Occipital lobe (tissue), 2 donors: ENCODE results near the gene OR2A12. TPM values are rescaled to one million over a fixed set of nuclear protein-coding genes. Genes with fewer than 3 reads are reported as not detected.
"Not testable (repeated sequence)": the region's sequence is repeated elsewhere in the genome, so short reads cannot be mapped to it uniquely, and the experiment has no call there.

Experiments
- DNase-seq: peaks from one replicate; lab custom pipeline; 2025; lab: John Stamatoyannopoulos, UW
- total RNA-seq: library from RNA; depleted of rRNA; stranded (reverse); fragments of >200 nt; gene quantifications from one replicate; pipeline ENCODE4 v1.2.3, GENCODE V29; 2014

Gene OR2A12, protein sequence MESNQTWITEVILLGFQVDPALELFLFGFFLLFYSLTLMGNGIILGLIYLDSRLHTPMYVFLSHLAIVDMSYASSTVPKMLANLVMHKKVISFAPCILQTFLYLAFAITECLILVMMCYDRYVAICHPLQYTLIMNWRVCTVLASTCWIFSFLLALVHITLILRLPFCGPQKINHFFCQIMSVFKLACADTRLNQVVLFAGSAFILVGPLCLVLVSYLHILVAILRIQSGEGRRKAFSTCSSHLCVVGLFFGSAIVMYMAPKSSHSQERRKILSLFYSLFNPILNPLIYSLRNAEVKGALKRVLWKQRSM
- not detected for total RNA-seq

- no peak for DNase-seq
These were observed at the start of gene OR2A12 for GRCh38 chr7:144085978-144086377. TSS of gene OR2A12 (plus strand) at chr7:144086278. CDS start at chr7:144095108, 8,830 bp downstream.

DNA sequence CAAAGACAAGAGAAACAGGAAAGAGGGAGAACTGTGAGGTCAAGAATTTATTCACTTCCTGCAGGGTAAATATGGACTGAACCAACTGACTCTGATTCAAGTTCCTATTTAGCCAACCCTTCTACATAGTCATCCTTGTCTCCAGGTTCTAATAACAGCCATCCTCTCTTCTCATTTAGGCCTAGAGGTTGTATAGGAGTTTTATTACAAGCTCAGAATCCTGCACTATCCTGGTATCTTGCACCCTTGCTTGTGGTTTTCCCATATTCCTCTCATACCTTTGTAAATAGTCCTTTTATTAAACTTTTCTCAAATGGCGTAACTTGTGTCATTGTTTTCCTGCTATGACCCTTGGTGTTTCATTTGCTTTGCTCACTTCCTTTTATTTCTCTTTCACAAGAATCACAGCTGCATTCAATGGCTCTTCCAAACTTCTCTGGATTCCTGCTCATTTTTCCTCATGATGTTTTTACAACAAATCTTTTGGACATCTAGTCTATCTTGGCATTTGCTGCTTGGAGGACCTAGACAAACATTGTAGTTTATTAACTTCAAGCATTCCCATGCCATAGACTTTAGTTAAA lies 49.7 kb upstream of the OR2A12 start:
- DNase-seq, result no peak

- DNase-seq, result no peak
These were observed 48.6 kb upstream of the OR2A12 start for GRCh38 chr7:144037414-144038035.

DNA sequence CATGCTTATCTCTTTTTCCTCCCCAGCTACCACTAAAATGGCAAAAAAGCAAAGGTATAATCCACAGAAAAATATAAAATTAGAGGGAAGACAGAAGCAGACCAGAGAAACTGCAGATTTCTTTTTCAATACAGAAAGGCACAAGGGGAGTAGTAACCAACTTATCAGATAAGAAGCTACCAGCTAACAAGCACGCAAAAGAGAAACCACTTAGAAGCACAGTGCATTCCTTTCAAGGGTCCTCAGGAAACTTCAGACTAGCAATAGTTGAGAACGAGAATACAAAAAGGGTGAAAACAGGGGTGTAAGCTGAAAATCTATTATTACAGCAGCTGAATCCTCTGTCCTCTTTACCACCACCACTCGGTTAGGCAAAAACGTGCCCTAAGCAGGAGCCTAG lies 47.2 kb upstream of the OR2A12 start:
- no peak for DNase-seq

DNA sequence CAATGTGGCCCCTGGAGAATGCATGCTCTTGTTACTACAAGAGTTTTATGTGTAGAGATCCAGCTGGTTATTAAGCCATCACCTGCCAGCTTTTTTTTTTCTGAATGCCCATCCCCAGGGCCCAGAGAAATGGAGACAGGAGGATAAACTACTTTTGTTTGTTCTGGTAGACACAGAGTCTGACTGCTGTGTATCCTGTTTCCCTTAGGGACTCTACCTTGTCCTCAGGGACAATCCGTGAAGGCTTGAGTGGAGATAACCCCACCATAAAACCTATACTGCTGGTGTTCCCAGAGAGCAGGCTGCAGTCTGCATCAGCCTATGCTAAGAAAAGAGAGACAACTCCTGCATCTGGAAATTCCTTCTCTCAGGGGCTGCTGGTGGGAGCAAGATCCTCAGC lies 37.4 kb upstream of the OR2A12 start, which contains the start of gene OR2A5:
TSS of gene OR2A5 (plus strand) at position 301 of the 400 bp plus-strand sequence. CDS start 1,454 bp downstream, outside the sequence.
- DNase-seq, result no peak

DNA sequence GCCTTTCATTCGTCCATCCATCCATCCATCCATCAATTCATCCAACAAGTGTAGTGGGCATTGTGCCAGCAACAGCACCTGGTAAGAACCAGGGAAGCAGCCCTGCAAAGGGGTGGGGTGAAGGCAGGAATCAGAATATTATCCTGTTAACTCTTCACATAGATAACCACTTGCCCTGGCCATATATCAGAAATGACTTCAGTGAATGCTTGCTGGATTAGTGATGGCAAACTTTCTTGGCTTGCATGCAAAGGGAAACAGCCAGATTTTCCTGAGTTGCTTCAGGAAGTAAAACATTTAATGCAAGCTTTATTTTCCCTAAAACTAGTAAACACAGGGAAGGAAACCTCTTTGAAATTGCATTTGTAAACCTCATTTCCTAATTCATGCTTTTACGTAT lies 36.6 kb upstream of the OR2A12 start:
- no peak for DNase-seq

DNA sequence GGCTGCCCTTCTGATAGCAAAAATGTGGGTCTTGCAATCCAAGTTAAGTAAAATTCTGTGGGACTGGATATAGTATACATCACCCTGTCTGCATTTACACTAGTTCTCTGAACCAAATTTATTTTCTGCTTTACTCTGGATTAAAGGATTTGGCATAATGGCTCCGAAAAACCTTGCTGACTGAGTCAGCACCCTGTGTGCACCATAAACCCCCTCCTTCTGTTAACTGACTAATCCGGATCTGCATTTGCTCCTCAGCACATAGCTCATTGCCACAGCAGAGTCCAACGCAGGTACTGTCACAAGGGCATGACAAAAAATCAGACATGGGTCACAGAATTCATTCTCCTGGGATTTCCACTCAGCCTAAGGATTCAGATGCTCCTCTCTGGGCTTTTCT lies 36.0 kb upstream of the OR2A12 start:
- no peak for DNase-seq

- DNase-seq, result not testable (repeated sequence)
These were observed 35.2 kb upstream of the OR2A12 start for GRCh38 chr7:144050884-144051283.

- no peak for DNase-seq
These were observed 28.1 kb upstream of the OR2A12 start for GRCh38 chr7:144057954-144058353.

DNA sequence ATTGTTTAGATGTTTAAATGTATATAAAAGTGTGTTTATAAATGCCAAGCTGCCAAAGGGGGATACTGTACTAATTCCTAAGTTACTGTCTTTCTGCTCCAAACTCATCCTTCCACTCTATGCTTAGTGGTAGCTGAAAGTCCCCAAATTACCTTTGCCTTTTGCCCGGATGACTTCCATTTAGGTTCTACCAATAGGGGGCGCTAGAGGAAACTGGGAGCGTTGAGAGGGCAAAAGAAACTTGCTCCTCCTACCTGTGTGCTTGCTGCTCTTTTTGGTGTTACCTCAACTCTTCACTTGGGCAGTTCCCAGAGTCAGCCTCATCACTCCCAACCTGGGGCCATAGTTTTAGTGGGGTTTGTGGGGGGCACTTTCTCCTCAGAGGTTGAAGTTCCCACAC lies 22.4 kb upstream of the OR2A12 start:
- no peak for DNase-seq

GRCh38 chr7:144069511-144069910 lies 16.6 kb upstream of the OR2A12 start, which contains the start of gene OR2A25:
TSS of gene OR2A25 (plus strand) at chr7:144069811. CDS start at chr7:144074220, 4,409 bp downstream.
- DNase-seq, result no peak

DNA sequence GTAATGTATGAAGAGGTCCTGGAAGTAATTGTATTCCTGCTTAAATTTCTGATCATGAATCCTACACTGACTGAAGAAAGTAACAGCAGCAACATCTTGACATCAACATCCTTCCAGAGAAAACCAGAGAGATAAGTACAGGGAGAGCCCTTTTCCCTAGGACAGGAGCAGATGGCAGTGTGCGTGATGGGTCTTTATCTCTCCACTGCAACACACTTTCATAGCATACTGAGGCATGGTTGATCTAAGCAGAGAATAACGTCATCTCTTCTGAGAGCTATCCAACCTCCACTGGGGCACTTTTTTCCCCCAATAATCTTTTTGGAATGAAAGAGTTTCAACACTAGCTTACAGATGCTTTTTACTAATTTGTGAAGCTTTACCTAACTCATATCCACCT lies 16.1 kb upstream of the OR2A12 start:
- no peak for DNase-seq

- DNase-seq, result no peak
These were observed 11.7 kb upstream of the OR2A12 start for GRCh38 chr7:144074374-144074773.

DNA sequence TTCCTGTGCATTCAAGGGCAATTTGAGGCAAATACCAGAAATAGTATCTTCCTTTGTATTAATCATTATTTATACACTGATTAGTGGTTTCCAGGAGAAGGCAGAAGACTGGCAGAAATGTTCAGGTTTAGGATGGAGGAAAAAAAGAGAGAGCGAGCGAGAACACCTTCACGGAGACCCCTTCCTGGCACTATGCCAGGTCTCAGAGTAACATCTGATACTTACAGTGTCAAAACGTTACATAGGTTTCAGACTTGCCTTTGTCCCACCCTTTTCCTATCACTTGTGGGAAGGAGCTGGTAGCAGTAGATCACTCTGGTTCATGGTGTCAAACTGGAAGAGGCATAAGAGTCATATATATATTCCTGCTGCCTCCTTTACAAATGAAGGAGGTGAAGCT lies 652 bp downstream of the OR2A12 start:
- DNase-seq, result no peak

DNA sequence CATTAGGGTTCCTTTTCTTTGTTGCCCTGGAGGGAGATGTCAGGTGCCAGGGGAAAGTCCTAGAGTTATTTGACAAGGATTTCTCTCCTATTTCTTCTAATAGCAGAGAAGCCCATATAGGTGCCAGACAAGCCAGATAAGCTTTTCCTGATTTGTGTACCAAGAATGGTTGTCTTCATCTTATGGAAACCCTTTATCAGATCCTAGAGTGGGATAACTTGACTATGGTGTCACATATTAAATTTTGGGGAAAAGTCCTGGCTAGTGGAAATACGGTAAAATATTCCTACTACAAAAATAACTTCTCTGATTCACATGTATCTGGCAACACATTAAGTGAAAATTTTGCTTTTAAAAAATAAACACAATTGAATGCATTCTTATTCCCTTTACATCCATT lies 1.2 kb downstream of the OR2A12 start:
- DNase-seq, result no peak

GRCh38 chr7:144090667-144091066 lies 4.6 kb downstream of the OR2A12 start:
- DNase-seq, result no peak

GRCh38 chr7:144098776-144099175 lies 12.7 kb downstream of the OR2A12 start:
- no peak for DNase-seq

DNA sequence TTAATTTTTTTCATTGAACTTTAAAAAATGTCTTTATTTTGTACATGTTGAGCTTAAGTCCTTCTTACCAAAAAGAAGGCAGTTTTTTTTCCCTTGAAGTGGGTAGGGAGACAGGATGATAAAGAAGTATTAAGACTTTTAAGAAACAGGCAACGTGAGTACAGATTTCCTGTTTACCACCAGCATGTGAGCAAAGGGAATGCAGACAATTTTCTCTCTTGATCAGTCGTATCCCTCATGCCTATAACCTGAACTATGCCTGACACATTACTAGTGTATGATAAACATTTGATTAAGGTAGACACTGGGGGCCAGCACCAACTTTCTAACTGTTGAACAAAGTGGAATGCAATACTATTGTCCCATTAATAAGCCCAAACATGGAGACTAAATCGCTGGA lies 14.5 kb downstream of the OR2A12 start:
- DNase-seq, result no peak

GRCh38 chr7:144102041-144102440 lies 16.0 kb downstream of the OR2A12 start:
- no peak for DNase-seq

DNA sequence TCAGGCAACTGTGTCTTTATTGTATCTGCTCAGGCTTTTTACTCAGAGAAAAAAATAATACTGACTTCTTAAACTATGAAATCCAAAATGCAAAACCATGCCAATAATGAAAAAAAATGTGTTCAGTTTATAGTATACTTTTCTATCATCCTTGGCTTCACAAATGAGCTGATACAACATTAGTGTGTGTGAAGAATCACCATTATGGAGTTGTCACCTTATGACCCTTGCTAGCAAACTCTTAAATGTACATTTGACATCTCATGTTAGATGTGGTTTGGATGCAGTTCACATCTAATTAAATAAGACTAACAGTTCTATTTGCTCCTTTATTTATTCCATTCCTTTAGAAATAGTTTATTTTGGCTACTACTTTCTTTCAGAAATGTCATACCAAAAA lies 19.1 kb downstream of the OR2A12 start:
- DNase-seq, result no peak

GRCh38 chr7:144109283-144109682 lies 23.2 kb downstream of the OR2A12 start, which contains the start of gene OR2A2:
TSS of gene OR2A2 (plus strand) at chr7:144109583. CDS start at chr7:144109583, 0 bp downstream.
- DNase-seq, result no peak

DNA sequence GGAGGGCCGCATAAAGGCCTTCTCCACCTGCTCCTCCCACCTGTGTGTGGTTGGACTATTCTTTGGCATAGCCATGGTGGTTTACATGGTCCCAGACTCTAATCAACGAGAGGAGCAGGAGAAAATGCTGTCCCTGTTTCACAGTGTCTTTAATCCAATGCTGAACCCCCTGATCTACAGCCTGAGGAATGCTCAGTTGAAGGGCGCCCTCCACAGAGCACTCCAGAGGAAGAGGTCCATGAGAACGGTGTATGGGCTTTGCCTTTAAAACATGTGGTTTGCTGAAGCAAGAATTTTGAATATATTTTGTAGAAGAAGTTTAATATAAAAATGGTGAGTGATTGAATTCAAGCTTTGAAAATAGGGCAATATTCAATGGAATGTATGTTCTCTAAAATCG lies 24.2 kb downstream of the OR2A12 start:
- no peak for DNase-seq

DNA sequence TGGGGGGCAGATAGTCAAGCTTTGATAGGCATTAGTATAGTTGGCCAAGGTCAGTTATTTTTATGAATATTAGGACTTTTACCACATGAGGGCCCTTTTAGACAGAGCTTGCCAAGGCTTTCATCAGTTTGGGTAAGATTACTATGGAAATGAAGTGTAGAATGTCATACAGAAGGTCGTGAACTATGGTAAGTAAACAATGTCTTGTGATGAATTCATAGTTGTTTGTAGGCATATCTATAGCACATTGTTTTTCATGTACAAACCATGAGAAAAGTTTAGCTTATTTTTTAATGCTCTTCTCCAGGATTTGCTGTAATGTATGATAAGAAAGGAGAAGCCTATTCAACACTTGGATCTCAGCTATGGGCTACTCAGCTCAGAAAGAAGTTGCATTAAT lies 27.6 kb downstream of the OR2A12 start:
- DNase-seq, result no peak
